Body of pancreas (tissue), 4 donors: Measurements from ENCODE around the gene C2CD4B. TPM values are rescaled to one million over a fixed set of nuclear protein-coding genes. Genes with fewer than 3 reads are reported as not detected.

Source experiments
- ATAC-seq: fragments of 150-250 bp; one replicate; pipeline ENCODE4 v1.9.1; 2016
- DNase-seq, 4 donors: peaks; one replicate each; pipeline ENCODE4 v3.0.0-alpha.2; 2019
- H3K27ac ChIP-seq, 4 donors: fragments of 200-600 bp; sonication (generic); 1 replicate in 3 of 4; 2 replicates in 1 of 4; pipeline versions ENCODE4 v1.5.1 to v1.6.1; 2016 to 2019; ENCODE audit warnings: mild to moderate bottlenecking in 1 of 4, mixed read lengths in 1 of 4, moderate library complexity in 1 of 4
- H3K27me3 ChIP-seq, 2 donors: fragments of 200-600 bp; sonication (generic); one replicate each; pipeline ENCODE4 v1.6.0; 2016; ENCODE audit warnings: mild to moderate bottlenecking in 1 of 2
- H3K36me3 ChIP-seq, 2 donors: fragments of 200-600 bp; sonication (generic); replicated peaks in 1 of 2; 2 replicates each; pipeline ENCODE4 v1.5.1; 2016; ENCODE audit warnings: low read depth in 2 of 2; ENCODE audit not compliant: insufficient read depth in 1 of 2
- H3K4me1 ChIP-seq: fragments of 200-600 bp; sonication (generic); one replicate; pipeline ENCODE4 v1.6.0; 2016
- H3K4me3 ChIP-seq, 2 donors: fragments of 200-600 bp; sonication (generic); 1 replicate in 1 of 2; 2 replicates in 1 of 2; pipeline ENCODE4 v1.5.1; 2016 to 2019
- H3K9me3 ChIP-seq, 3 donors: fragments of 200-600 bp; sonication (generic); 1 replicate in 2 of 3; 2 replicates in 1 of 3; pipeline ENCODE4 v1.5.1; 2016
- CTCF ChIP-seq, 7 experiments: fragments of 450-650 bp in 4 of 7; fragments of 200-600 bp in 3 of 7; sonication (generic) in 3 of 7; IDR thresholded peaks; one replicate each; pipeline ENCODE4 v1.5.1; 2016 to 2019; ENCODE audit warnings: antibody characterized with exemption in 7 of 7
- POLR2A ChIP-seq, 3 donors: fragments of 450-650 bp; IDR thresholded peaks; one replicate each; pipeline ENCODE4 v1.6.1; 2016; ENCODE audit warnings: antibody characterized with exemption in 3 of 3, mild to moderate bottlenecking in 2 of 3
- WGBS, 2 donors: methylation state at CpG; one replicate each; pipeline ENCODE4 v1.1.5; 2017; 5-methylcytosine and 5-hydroxymethylcytosine counted together
- intact Hi-C: fragments of 100-400 bp; cut with DNase I; formaldehyde crosslinking; loops from one replicate; pipeline ENCODE4 v1.15.1; 2023
- total RNA-seq, 2 donors: library from RNA; depleted of rRNA; stranded (reverse); fragments of >200 nt; gene quantifications; one replicate each; pipeline ENCODE4 v1.1.0, GENCODE V29; 2016

Gene C2CD4B
- total RNA-seq, 2 donors from 2014 or later: 75.8 to 142 TPM

- no peaks in the 10 kb centered on the region for H3K4me1 ChIP-seq
- intact Hi-C loops: no loop called here
- ATAC-seq (no peak), DNase-seq (no peak)
- TF ChIP-seq CTCF (IDR thresholded peaks at IDR 0.05) (no peak), POLR2A (IDR thresholded peaks at IDR 0.05) (no peak)
- H3K4me3 ChIP-seq: no peak overlapping the region
- H3K27me3 ChIP-seq: no peaks in the 10 kb centered on the region
- no peaks in the 10 kb centered on the region for H3K9me3 ChIP-seq
- 77 to 88% methylated on average over 5 of the region's 5 CpGs for WGBS, 2 donors
- no peak overlapping the region for H3K27ac ChIP-seq
- no peaks in the 10 kb centered on the region for H3K36me3 ChIP-seq
These were observed 23.7 kb upstream of the C2CD4B start for GRCh38 chr15:62188744-62189143.

DNA sequence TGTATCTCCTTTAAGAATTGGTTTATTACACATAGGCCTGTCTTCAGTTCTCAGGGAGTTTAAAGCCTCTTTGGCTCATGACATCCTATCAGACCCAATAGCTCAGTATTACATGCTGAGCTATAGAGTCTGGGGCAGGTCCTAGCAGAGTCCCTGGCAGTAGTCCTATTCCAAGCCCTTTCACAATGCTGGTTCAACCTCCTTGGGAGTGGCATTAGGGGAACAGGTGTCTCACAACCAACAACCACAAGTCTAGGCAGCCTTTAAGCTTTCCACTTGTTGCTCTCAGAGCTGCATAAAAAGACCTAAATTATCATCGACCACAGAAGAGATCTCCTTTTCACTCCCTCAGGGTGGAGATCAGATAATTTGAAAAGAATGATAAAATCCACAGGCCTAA lies 22.8 kb upstream of the C2CD4B start:
- H3K27ac ChIP-seq: no peak overlapping the region
- DNase-seq (no peak), ATAC-seq (no peak)
- intact Hi-C loops: no loop called here
- no peak for TF ChIP-seq CTCF (IDR thresholded peaks at IDR 0.05)
- no peaks in the 10 kb centered on the region for H3K4me1 ChIP-seq
- H3K27me3 ChIP-seq: no peaks in the 10 kb centered on the region
- no peaks in the 10 kb centered on the region for H3K36me3 ChIP-seq
- H3K9me3 ChIP-seq: no peaks in the 10 kb centered on the region
- WGBS, 2 donors: 67 to 83% methylated on average over 1 of the region's 1 CpG
- no peak overlapping the region for H3K4me3 ChIP-seq

DNA sequence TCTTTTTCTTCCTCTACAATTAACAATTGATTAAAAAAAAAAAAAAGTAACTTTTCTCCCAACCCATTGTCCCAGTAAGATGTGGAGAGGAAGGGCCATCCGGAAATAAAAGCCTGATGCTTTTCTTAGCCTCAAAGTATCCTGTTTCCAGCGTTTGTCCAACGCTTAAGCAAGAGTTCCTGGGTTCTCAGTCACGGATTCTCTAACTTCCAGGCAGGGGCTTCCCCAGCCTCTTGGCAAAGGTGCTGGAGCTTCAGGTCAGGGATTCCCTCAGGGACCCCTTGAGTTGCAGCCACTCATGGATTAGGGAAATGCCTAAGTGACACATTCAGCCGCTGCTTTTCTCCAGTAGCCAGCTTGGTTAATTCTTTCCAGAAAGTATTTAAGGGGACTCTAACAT lies 22.3 kb upstream of the C2CD4B start:
- DNase-seq (no peak), ATAC-seq (no peak)
- H3K4me3 ChIP-seq: no peak overlapping the region
- H3K36me3 ChIP-seq: no peaks in the 10 kb centered on the region
- no peaks in the 10 kb centered on the region for H3K9me3 ChIP-seq
- WGBS, 2 donors: 84 to 86% methylated on average over 5 of the region's 5 CpGs
- H3K27ac ChIP-seq: no peak overlapping the region
- H3K27me3 ChIP-seq: no peaks in the 10 kb centered on the region
- no peak for TF ChIP-seq POLR2A (IDR thresholded peaks at IDR 0.05)
- H3K4me1 ChIP-seq: no peaks in the 10 kb centered on the region
- intact Hi-C loops: no loop called here

GRCh38 chr15:62186578-62186977 lies 21.5 kb upstream of the C2CD4B start:
- Histone ChIP-seq H3K4me1 (no peaks in the 10 kb centered on the region), H3K9me3 (no peaks in the 10 kb centered on the region), H3K4me3 (no peak overlapping the region), H3K27ac (no peak overlapping the region), H3K36me3 (no peaks in the 10 kb centered on the region), H3K27me3 (no peaks in the 10 kb centered on the region)
- TF ChIP-seq POLR2A (IDR thresholded peaks at IDR 0.05): no peak
- TF ChIP-seq CTCF (IDR thresholded peaks at IDR 0.05): no peak
- intact Hi-C loops: no loop called here
- DNase-seq: no peak
- no peak for ATAC-seq
- 97% methylated on average over 27 of the region's 27 CpGs; no CpG with 5 or more reads in 1 of the 2 donors for WGBS, 2 donors

DNA sequence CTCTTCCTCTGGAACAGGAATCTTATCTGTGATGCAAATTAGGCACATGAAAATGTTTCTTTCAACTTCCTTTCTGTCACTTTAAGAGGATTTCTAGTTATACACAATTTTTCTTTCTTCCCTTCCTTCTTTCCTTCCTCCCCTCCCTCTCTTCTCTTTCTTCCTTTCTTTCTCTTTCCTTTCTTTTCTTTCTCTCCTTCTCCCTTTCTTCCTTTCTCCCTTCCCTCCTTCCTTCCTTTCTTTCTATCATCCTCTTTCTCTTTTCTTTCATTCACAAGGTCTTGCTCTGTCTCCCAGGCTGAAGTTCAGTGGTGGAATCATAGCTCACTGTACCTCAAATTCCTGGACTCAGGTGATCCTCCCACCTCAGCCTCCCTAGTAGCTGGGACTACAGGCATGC lies 18.0 kb upstream of the C2CD4B start:
- intact Hi-C loops: no loop called here
- TF ChIP-seq CTCF (IDR thresholded peaks at IDR 0.05): no peak
- TF ChIP-seq POLR2A (IDR thresholded peaks at IDR 0.05): no peak
- no peak overlapping the region for H3K27ac ChIP-seq

More for the DNA sequence above, 18.0 kb upstream of the C2CD4B start:
- no peaks in the 10 kb centered on the region for H3K27me3 ChIP-seq
- DNase-seq (no peak), ATAC-seq (no peak)
- no peaks in the 10 kb centered on the region for H3K9me3 ChIP-seq
- H3K4me3 ChIP-seq: no peak overlapping the region
- H3K36me3 ChIP-seq: no peaks in the 10 kb centered on the region
- no peaks in the 10 kb centered on the region for H3K4me1 ChIP-seq
